K562 (cell line): ENCODE measurements around the gene NBEA. TPM values are rescaled to one million over a fixed set of nuclear protein-coding genes. Genes with fewer than 3 reads are reported as not detected.

Source experiments
- ATAC-seq: fragments of 200-7000 bp; cut with Tn5 transposase; 3 replicates; pipeline ENCODE4 v1.9.1; 2020; ENCODE audit warnings: moderate library complexity
- BruUV-seq: library from RNA; stranded (reverse); fragments of 400-500 nt; replicated peaks from 2 replicates; lab custom pipeline; 2021; lab: Mats Ljungman, UMichigan
- CTCF ChIA-PET: fragments of 300-600 bp; formaldehyde crosslinking; extraction: SDS; loops from one replicate; lab custom pipeline; 2021; ENCODE audit warnings: low intra/inter-chr PET ratio; lab: Yijun Ruan, JAX
- POLR2A ChIA-PET: fragments of 300-600, 350-650 bp; sonication (Branson Sonifier 250); formaldehyde crosslinking; extraction: SDS; loops from one replicate; lab custom pipeline; 2021; ENCODE audit warnings: antibody characterized with exemption, inconsistent platforms; lab: Yijun Ruan, JAX
- DNase-seq, 4 experiments: peaks; one replicate each; pipeline versions ENCODE4 v3.0.0 to v3.0.0-alpha.2; 2011 to 2018; ENCODE audit warnings: low spot score in 3 of 4, mixed read lengths in 3 of 4; ENCODE audit errors: extremely low read depth in 1 of 4
- FAIRE-seq: peaks from 2 replicates; lab custom pipeline; 2011; peaks lifted over from hg19 to GRCh38; lab: Jason Lieb, UNC
- H2AFZ ChIP-seq: 2 replicates; pipeline ENCODE4 v1.6.0; 2011; ENCODE audit warnings: low read depth, low read length, control low read depth, inconsistent platforms
- H3K27ac ChIP-seq: fragments of 200-600 bp; 3 replicates; pipeline ENCODE4 v1.8.0; 2011; ENCODE audit warnings: low read depth, mild to moderate bottlenecking, control low read depth, inconsistent platforms, low read length, moderate library complexity, mixed read lengths; ENCODE audit errors: extremely low read depth
- H3K27me3 ChIP-seq, 2 experiments: fragments of 300-600 bp in 1 of 2; 2 replicates in 1 of 2; 3 replicates in 1 of 2; pipeline versions ENCODE4 v1.6.0 to v1.8.0; 2011; ENCODE audit warnings: inconsistent platforms in 2 of 2, low read length in 2 of 2, mild to moderate bottlenecking in 1 of 2, mixed read lengths in 1 of 2, moderate library complexity in 1 of 2; ENCODE audit not compliant: control insufficient read depth in 2 of 2, insufficient read depth in 2 of 2
- H3K36me3 ChIP-seq: fragments of 300-600 bp; 3 replicates; pipeline ENCODE4 v1.8.0; 2011; ENCODE audit warnings: mild to moderate bottlenecking, low read length, inconsistent platforms; ENCODE audit not compliant: control insufficient read depth, insufficient read depth
- H3K4me1 ChIP-seq, 2 experiments: fragments of 200-600 bp in 1 of 2; replicated peaks in 1 of 2; 2 replicates in 1 of 2; 3 replicates in 1 of 2; pipeline versions ENCODE4 v1.5.1 to v1.8.0; 2011; ENCODE audit warnings: inconsistent platforms in 2 of 2, low read length in 2 of 2, mild to moderate bottlenecking in 1 of 2, mixed read lengths in 1 of 2, moderate library complexity in 1 of 2; ENCODE audit not compliant: control insufficient read depth in 2 of 2, insufficient read depth in 2 of 2
- H3K4me2 ChIP-seq: 2 replicates; pipeline ENCODE4 v1.6.1; 2011; ENCODE audit warnings: low read length, control low read depth, inconsistent platforms, mixed read lengths; ENCODE audit not compliant: insufficient read depth
- H3K4me3 ChIP-seq: fragments of 200-600 bp; sonication (generic), shearing (Covaris generic); 2 replicates; pipeline ENCODE4 v1.5.1; 2016; ENCODE audit warnings: control low read depth, inconsistent platforms
- H3K79me2 ChIP-seq: fragments of 200-600 bp; 3 replicates; pipeline ENCODE4 v1.8.0; 2011; ENCODE audit warnings: low read length, inconsistent platforms; ENCODE audit not compliant: control insufficient read depth, insufficient read depth
- H3K9ac ChIP-seq, 2 experiments: 2 replicates each; pipeline versions ENCODE4 v1.6.0 to v1.6.1; 2011; ENCODE audit warnings: low read depth in 2 of 2, low read length in 2 of 2, control low read depth in 1 of 2, inconsistent platforms in 1 of 2, mild to moderate bottlenecking in 1 of 2, mixed read lengths in 1 of 2; ENCODE audit not compliant: insufficient read depth in 1 of 2
- H3K9me1 ChIP-seq: one replicate; pipeline ENCODE4 v1.6.0; 2011; ENCODE audit warnings: inconsistent platforms, mild to moderate bottlenecking, low read length, moderate library complexity; ENCODE audit not compliant: control insufficient read depth, insufficient read depth
- H3K9me3 ChIP-seq: replicated peaks from 2 replicates; pipeline ENCODE4 v1.5.1; 2011; ENCODE audit warnings: low read depth, low read length, inconsistent platforms; ENCODE audit not compliant: control insufficient read depth, insufficient read depth
- H4K20me1 ChIP-seq: replicated peaks from 2 replicates; pipeline ENCODE4 v1.6.1; 2011; ENCODE audit warnings: low read length, inconsistent platforms, mixed read lengths; ENCODE audit not compliant: control insufficient read depth, insufficient read depth
- ASH1L ChIP-seq: fragments of 450-650 bp; IDR thresholded peaks from 2 replicates; pipeline ENCODE4 v1.6.1; 2018; ENCODE audit warnings: borderline replicate concordance, mild to moderate bottlenecking, low read depth; ENCODE audit not compliant: partially characterized antibody
- CREM ChIP-seq: IDR thresholded peaks from 2 replicates; pipeline ENCODE4 v1.6.1; 2014; ENCODE audit warnings: antibody characterized with exemption, low read depth
- MAZ ChIP-seq, 2 experiments: fragments of 450-650 bp in 1 of 2; sonication (generic) in 1 of 2; formaldehyde crosslinking; IDR thresholded peaks in 1 of 2; conservative IDR thresholded peaks in 1 of 2; 2 replicates each; pipeline versions ENCODE4 v1.4.0 to v1.5.0; 2020; ENCODE audit warnings: mild to moderate bottlenecking in 1 of 2, missing genetic modification reagents in 1 of 2
- NFIX ChIP-seq: fragments of 250-450 bp; sonication (Bioruptor Pico); IDR thresholded peaks from 2 replicates; pipeline ENCODE4 v1.4.0; 2020; ENCODE audit warnings: low read depth, mild to moderate bottlenecking, moderate library complexity
- NR3C1 ChIP-seq: sonication (generic); formaldehyde crosslinking; IDR thresholded peaks from 2 replicates; pipeline ENCODE4 v1.8.1; 2022; ENCODE audit warnings: missing genetic modification reagents
- ZNF23 ChIP-seq: fragments of 250-450 bp; sonication (Bioruptor Pico); IDR thresholded peaks from 2 replicates; pipeline ENCODE4 v1.4.0; 2020; ENCODE audit warnings: mild to moderate bottlenecking
- ZNF398 ChIP-seq: fragments of 250-450 bp; sonication (Bioruptor Pico); IDR thresholded peaks from 2 replicates; pipeline ENCODE4 v1.8.0; 2021; ENCODE audit warnings: moderate library complexity, mild to moderate bottlenecking, inconsistent platforms
- ZNF408 ChIP-seq: fragments of 250-450 bp; sonication (Bioruptor Pico); IDR thresholded peaks from 2 replicates; pipeline ENCODE4 v1.4.0; 2020; ENCODE audit warnings: low read depth, mild to moderate bottlenecking, moderate library complexity
- WGBS: fragments of 100-300 bp; shearing (Covaris generic); methylation state at CpG from one replicate; pipeline ENCODE4 v1.1.6; 2016; ENCODE audit warnings: low coverage, mixed read lengths; ENCODE audit not compliant: insufficient coverage; ENCODE audit errors: missing lambda C conversion rate; 5-methylcytosine and 5-hydroxymethylcytosine counted together
- in situ Hi-C: fragments of 300-500 bp; cut with MboI; formaldehyde crosslinking; loops from 4 replicates; pipeline ENCODE4 v1.15.0; 2018; ENCODE audit warnings: inconsistent platforms, mixed read lengths
- intact Hi-C: fragments of 100-400 bp; cut with micrococcal nuclease; formaldehyde crosslinking; loops from 2 replicates; pipeline ENCODE4 v1.14.2; 2022
- polyA plus RNA-seq, 8 experiments: library from polyadenylated mRNA; depleted of rRNA in 4 of 8; stranded (reverse) in 5 of 8; unstranded in 3 of 8; fragments of >200 nt; fragmentation: Nextera tagmentation in 2 of 8; fragmentation: Illumina TruSeq in 1 of 8; extraction: Ambion mirVana in 2 of 8; extraction: Trizol in 1 of 8; gene quantifications; 2 replicates each; pipeline versions ENCODE4 v1.2.1 to v1.2.3, GENCODE V29; 2011 to 2014; ENCODE audit warnings: inconsistent platforms in 1 of 8, missing spikeins in 1 of 8
- total RNA-seq, 7 experiments: library from RNA; depleted of rRNA in 6 of 7; stranded (reverse); fragments of >200 nt in 6 of 7; fragmentation: Illumina TruSeq in 2 of 7; extraction: Trizol in 2 of 7; gene quantifications; 2 replicates each; pipeline versions ENCODE4 v1.2.1 to v1.2.3, GENCODE V29; 2011 to 2021; ENCODE audit warnings: low replicate concordance in 1 of 7

NBEA gene
- total and polyA plus RNA-seq, 9 of the 15 experiments (the other 6 are each of a cell fraction or from before 2014, with no cell fraction given): 0.03 to 0.94 (median 0.05) TPM; not detected in 2

- TF ChIP-seq ZNF408 (no peak), ASH1L (no peak), NFIX (CRISPR knock-in tag) (no peak), MAZ (CRISPR knock-in tag; conservative IDR thresholded peaks at IDR 0.05 in 1 of 2, IDR thresholded peaks at IDR 0.05 in 1 of 2) (no peak), NR3C1 (CRISPR knock-in tag) (no peak), ZNF23 (no peak)
These were observed 757.9 kb downstream of the NBEA start (continued) for GRCh38 chr13:35699825-35700510.

- FAIRE-seq: no peak
- no peaks in the 10 kb centered on the region for H3K4me1 ChIP-seq
These were observed 758.6 kb downstream of the NBEA start for GRCh38 chr13:35700671-35701070.

More at GRCh38 chr13:35700671-35701070, 758.6 kb downstream of the NBEA start:
- Histone ChIP-seq H3K36me3 (no peaks in the 10 kb centered on the region), H3K27ac (no peak overlapping the region), H3K9me1 (no peaks in the 10 kb centered on the region), H3K27me3 (no peaks in the 10 kb centered on the region), H3K9ac (no peak overlapping the region), H2AFZ (no peak overlapping the region)
- no TSS peak for BruUV-seq
- in situ Hi-C loops (no loop called here), intact Hi-C loops (no loop called here)
- CTCF ChIA-PET: no interaction called here
- DNase-seq: no peak
- no peak for TF ChIP-seq ZNF398 (CRISPR knock-in tag)
- no peak for TF ChIP-seq CREM
- TF ChIP-seq, all 486 proteins: peak for 0
- H4K20me1 ChIP-seq: no peaks in the 10 kb centered on the region; the same call in 1 of the 2 replicates
- H3K4me3 ChIP-seq: no peak overlapping the region
- POLR2A ChIA-PET: no interaction called here
- H3K9me3 ChIP-seq: no peaks in the 10 kb centered on the region
- no peaks in the 10 kb centered on the region for H3K79me2 ChIP-seq
- H3K4me2 ChIP-seq: no peak overlapping the region
- 2% methylated on average over 5 of the region's 5 CpGs for WGBS
- ATAC-seq: no peak
